Sigmoid colon (tissue), 4 donors: ENCODE measurements around the gene UNC5C.

Experiments used
- POLR2A ChIP-seq, 2 donors: fragments of 450-650 bp; IDR thresholded peaks; one replicate each; pipeline ENCODE4 v1.6.1; 2016; ENCODE audit warnings: antibody characterized with exemption in 2 of 2, mild to moderate bottlenecking in 2 of 2, moderate library complexity in 2 of 2
- POLR2AphosphoS5 ChIP-seq, 4 donors: sonication (generic); formaldehyde crosslinking; IDR thresholded peaks; one replicate each; pipeline ENCODE4 v1.6.1; 2017; ENCODE audit warnings: antibody characterized with exemption in 4 of 4
- TF ChIP-seq, protein P1 (sequence below), 4 experiments: fragments of 450-650 bp in 3 of 4; fragments of 200-600 bp in 1 of 4; IDR thresholded peaks; one replicate each; pipeline ENCODE4 v1.5.1; 2016 to 2019; ENCODE audit warnings: antibody characterized with exemption in 4 of 4, mild to moderate bottlenecking in 3 of 4, moderate library complexity in 2 of 4

DNA sequence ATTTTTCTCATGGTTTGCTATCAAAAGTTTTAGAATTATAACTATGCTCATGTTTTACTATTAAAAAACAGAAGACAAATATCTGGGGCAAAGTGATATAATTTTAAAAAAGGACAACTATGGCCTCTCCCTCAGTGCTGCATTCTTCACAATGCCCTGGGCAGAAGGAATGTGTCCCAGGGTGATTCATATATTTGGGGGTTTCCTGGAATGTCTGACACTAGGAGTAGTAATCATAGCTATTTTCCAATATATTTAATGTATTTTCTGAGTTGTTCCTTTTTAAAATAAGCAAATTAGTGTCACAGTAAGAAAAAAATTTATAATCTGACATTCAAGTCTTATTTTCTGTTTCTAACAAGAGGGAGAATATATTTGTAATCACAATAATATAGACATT is 281.7 kb downstream of the UNC5C start:
- TF ChIP-seq, protein P1, sequence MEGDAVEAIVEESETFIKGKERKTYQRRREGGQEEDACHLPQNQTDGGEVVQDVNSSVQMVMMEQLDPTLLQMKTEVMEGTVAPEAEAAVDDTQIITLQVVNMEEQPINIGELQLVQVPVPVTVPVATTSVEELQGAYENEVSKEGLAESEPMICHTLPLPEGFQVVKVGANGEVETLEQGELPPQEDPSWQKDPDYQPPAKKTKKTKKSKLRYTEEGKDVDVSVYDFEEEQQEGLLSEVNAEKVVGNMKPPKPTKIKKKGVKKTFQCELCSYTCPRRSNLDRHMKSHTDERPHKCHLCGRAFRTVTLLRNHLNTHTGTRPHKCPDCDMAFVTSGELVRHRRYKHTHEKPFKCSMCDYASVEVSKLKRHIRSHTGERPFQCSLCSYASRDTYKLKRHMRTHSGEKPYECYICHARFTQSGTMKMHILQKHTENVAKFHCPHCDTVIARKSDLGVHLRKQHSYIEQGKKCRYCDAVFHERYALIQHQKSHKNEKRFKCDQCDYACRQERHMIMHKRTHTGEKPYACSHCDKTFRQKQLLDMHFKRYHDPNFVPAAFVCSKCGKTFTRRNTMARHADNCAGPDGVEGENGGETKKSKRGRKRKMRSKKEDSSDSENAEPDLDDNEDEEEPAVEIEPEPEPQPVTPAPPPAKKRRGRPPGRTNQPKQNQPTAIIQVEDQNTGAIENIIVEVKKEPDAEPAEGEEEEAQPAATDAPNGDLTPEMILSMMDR (IDR thresholded peaks at IDR 0.05): no peak
- TF ChIP-seq POLR2A (IDR thresholded peaks at IDR 0.05): no peak
- TF ChIP-seq POLR2AphosphoS5 (IDR thresholded peaks at IDR 0.05): no peak
